ENCODE measurements around the gene FAM72B.
"Not testable (repeated sequence)": the region's sequence is repeated elsewhere in the genome, so short reads cannot be mapped to it uniquely, and the experiment has no call there.

GRCh38 chr1:121151294-121151693 lies 32.8 kb downstream of the FAM72B start:
- TF ChIP-seq, protein P1, sequence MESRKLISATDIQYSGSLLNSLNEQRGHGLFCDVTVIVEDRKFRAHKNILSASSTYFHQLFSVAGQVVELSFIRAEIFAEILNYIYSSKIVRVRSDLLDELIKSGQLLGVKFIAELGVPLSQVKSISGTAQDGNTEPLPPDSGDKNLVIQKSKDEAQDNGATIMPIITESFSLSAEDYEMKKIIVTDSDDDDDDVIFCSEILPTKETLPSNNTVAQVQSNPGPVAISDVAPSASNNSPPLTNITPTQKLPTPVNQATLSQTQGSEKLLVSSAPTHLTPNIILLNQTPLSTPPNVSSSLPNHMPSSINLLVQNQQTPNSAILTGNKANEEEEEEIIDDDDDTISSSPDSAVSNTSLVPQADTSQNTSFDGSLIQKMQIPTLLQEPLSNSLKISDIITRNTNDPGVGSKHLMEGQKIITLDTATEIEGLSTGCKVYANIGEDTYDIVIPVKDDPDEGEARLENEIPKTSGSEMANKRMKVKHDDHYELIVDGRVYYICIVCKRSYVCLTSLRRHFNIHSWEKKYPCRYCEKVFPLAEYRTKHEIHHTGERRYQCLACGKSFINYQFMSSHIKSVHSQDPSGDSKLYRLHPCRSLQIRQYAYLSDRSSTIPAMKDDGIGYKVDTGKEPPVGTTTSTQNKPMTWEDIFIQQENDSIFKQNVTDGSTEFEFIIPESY (IDR thresholded peaks at IDR 0.05), result not testable (repeated sequence)
- not testable (repeated sequence) for TF ChIP-seq SMC3 (IDR thresholded peaks at IDR 0.05; ENCODE audit: borderline replicate concordance, low read length)
